GM19372 (cell line): ENCODE measurements around the gene TBC1D4.
"Not testable (repeated sequence)": the region's sequence is repeated elsewhere in the genome, so short reads cannot be mapped to it uniquely, and the experiment has no call there.

Source experiments
- ATAC-seq: cut with Tn5 transposase; IDR thresholded peaks from one replicate; pipeline ENCODE4 v1.9.1; 2021; ENCODE audit warnings: mild to moderate bottlenecking, low read depth, moderate library complexity; ENCODE audit not compliant: unreplicated experiment

The TBC1D4 gene

GRCh38 chr13:75368167-75368566, 113.8 kb downstream of the TBC1D4 start:
- no peak for ATAC-seq

GRCh38 chr13:75366380-75367280, 115.3 kb downstream of the TBC1D4 start:
- ATAC-seq = no peak

GRCh38 chr13:75365724-75366173, 116.2 kb downstream of the TBC1D4 start:
- ATAC-seq = peak; percentile 94

- no peak for ATAC-seq
Observed at GRCh38 chr13:75364131-75364713, 117.7 kb downstream of the TBC1D4 start.

- ATAC-seq = no peak
Observed at GRCh38 chr13:75363371-75363770, 118.6 kb downstream of the TBC1D4 start.

- no peak for ATAC-seq
Observed at GRCh38 chr13:75362026-75362425, 119.9 kb downstream of the TBC1D4 start.

GRCh38 chr13:75360170-75360569, 121.8 kb downstream of the TBC1D4 start:
- ATAC-seq = no peak

GRCh38 chr13:75359266-75359665, 122.7 kb downstream of the TBC1D4 start:
- ATAC-seq = no peak

GRCh38 chr13:75357576-75358289, 124.2 kb downstream of the TBC1D4 start:
- peak; percentile 93 for ATAC-seq

GRCh38 chr13:75356421-75356820, 125.5 kb downstream of the TBC1D4 start:
- ATAC-seq = no peak

- no peak for ATAC-seq
Observed at GRCh38 chr13:75355609-75356008, 126.4 kb downstream of the TBC1D4 start.

GRCh38 chr13:75353781-75354193, 128.2 kb downstream of the TBC1D4 start:
- no peak for ATAC-seq

GRCh38 chr13:75352641-75353327, 129.2 kb downstream of the TBC1D4 start:
- ATAC-seq = no peak

- not testable (repeated sequence) for ATAC-seq
Observed at GRCh38 chr13:75351538-75351937, 130.4 kb downstream of the TBC1D4 start.

GRCh38 chr13:75347925-75348324, 134.0 kb downstream of the TBC1D4 start:
- no peak for ATAC-seq

- no peak for ATAC-seq
Observed at GRCh38 chr13:75347457-75347856, 134.5 kb downstream of the TBC1D4 start.

GRCh38 chr13:75345193-75345592, 136.8 kb downstream of the TBC1D4 start:
- no peak for ATAC-seq

GRCh38 chr13:75341028-75341427, 140.9 kb downstream of the TBC1D4 start:
- no peak for ATAC-seq

- no peak for ATAC-seq
Observed at GRCh38 chr13:75339635-75340374, 142.2 kb downstream of the TBC1D4 start.
